HCT116 (cell line): ENCODE measurements around the gene PSMB9. TPM values are rescaled to one million over a fixed set of nuclear protein-coding genes. Genes with fewer than 3 reads are reported as not detected.

ENCODE experiments used
- ATAC-seq: fragments of 200-7000 bp; cut with Tn5 transposase; 2 replicates; pipeline ENCODE4 v1.9.1; 2020; ENCODE audit warnings: mild to moderate bottlenecking, moderate library complexity
- BruUV-seq: library from RNA; stranded (reverse); fragments of 400-500 nt; replicated peaks from 2 replicates; lab custom pipeline; 2021; lab: Mats Ljungman, UMichigan
- CTCF ChIA-PET: fragments of 300-600 bp; sonication (Branson Sonifier 250); formaldehyde crosslinking; loops from one replicate; lab custom pipeline; 2021; ENCODE audit warnings: antibody characterized with exemption; lab: Charles Lee
- POLR2A ChIA-PET: fragments of 300-600, 350-600 bp; sonication (Branson Sonifier 250); formaldehyde crosslinking; loops from one replicate; lab custom pipeline; 2021; ENCODE audit warnings: antibody characterized with exemption; lab: Charles Lee
- RAD21 ChIA-PET, 2 experiments: fragments of 300-600 bp; sonication (Branson Sonifier 250); formaldehyde crosslinking; loops; one replicate each; lab custom pipeline; 2023; ENCODE audit warnings: low total read pairs in 2 of 2; ENCODE audit not compliant: uncharacterized antibody in 2 of 2, unreplicated experiment in 2 of 2, low non-redundant PET in 1 of 2; lab: Charles Lee
- DNase-seq: peaks from one replicate; pipeline ENCODE4 v3.0.0-alpha.2; 2010; ENCODE audit warnings: low read depth, low spot score
- H2AFZ ChIP-seq: fragments of 200-600 bp; shearing (Covaris generic), sonication (generic); 2 replicates; pipeline ENCODE4 v1.6.1; 2017; ENCODE audit warnings: low read depth, mixed run types, mixed read lengths, antibody characterized with exemption, low read length; ENCODE audit not compliant: poor library complexity, severe bottlenecking
- H3K27ac ChIP-seq: 2 replicates; pipeline ENCODE4 v1.5.1; 2012; ENCODE audit warnings: low read depth, low read length
- H3K27me3 ChIP-seq: fragments of 200-600 bp; sonication (generic); 2 replicates; pipeline ENCODE4 v1.6.1; 2016; ENCODE audit warnings: mixed run types, low read length, mixed read lengths; ENCODE audit not compliant: insufficient read depth
- H3K36me3 ChIP-seq, 2 experiments: fragments of 200-500 bp in 1 of 2; fragments of 200-600 bp in 1 of 2; sonication (Bioruptor generic) in 1 of 2; sonication (generic) in 1 of 2; 2 replicates each; pipeline versions ENCODE4 v1.5.1 to v1.6.1; 2014 to 2016; ENCODE audit warnings: low read length in 2 of 2, inconsistent platforms in 1 of 2, mixed read lengths in 1 of 2, mixed run types in 1 of 2; ENCODE audit not compliant: insufficient read depth in 2 of 2, control insufficient read depth in 1 of 2
- H3K4me1 ChIP-seq, 2 experiments: fragments of 200-600 bp in 1 of 2; sonication (generic) in 1 of 2; 2 replicates each; pipeline versions ENCODE4 v1.5.1 to v1.6.1; 2012 to 2017; ENCODE audit warnings: low read length in 2 of 2, inconsistent platforms in 1 of 2, mild to moderate bottlenecking in 1 of 2, mixed read lengths in 1 of 2, mixed run types in 1 of 2, moderate library complexity in 1 of 2; ENCODE audit not compliant: insufficient read depth in 2 of 2, control insufficient read depth in 1 of 2
- H3K4me2 ChIP-seq: fragments of 200-600 bp; sonication (generic); 2 replicates; pipeline ENCODE4 v1.6.1; 2017; ENCODE audit warnings: mixed run types, low read length, mixed read lengths
- H3K4me3 ChIP-seq, 2 experiments: fragments of 200-600 bp in 1 of 2; sonication (generic) in 1 of 2; replicated peaks in 1 of 2; 2 replicates each; pipeline ENCODE4 v1.5.1; 2011 to 2016; ENCODE audit warnings: low read length in 2 of 2, control low read depth in 1 of 2, low read depth in 1 of 2, mild to moderate bottlenecking in 1 of 2, mixed read lengths in 1 of 2, mixed run types in 1 of 2
- H3K79me2 ChIP-seq: fragments of 200-600 bp; sonication (generic); 2 replicates; pipeline ENCODE4 v1.6.1; 2017; ENCODE audit warnings: mild to moderate bottlenecking, mixed run types, low read length, moderate library complexity, mixed read lengths; ENCODE audit not compliant: insufficient read depth
- H3K9ac ChIP-seq: fragments of 200-600 bp; sonication (generic); 2 replicates; pipeline ENCODE4 v1.6.1; 2016; ENCODE audit warnings: low read length, mixed read lengths
- H3K9me2 ChIP-seq: fragments of 200-600 bp; sonication (generic), shearing (Covaris generic); 2 replicates; pipeline ENCODE4 v1.6.1; 2017; ENCODE audit warnings: mixed run types, mild to moderate bottlenecking, moderate library complexity; ENCODE audit not compliant: insufficient read depth
- H3K9me3 ChIP-seq, 2 experiments: fragments of 200-500 bp in 1 of 2; fragments of 200-600 bp in 1 of 2; sonication (Bioruptor generic) in 1 of 2; sonication (generic) in 1 of 2; 2 replicates each; pipeline ENCODE4 v1.6.1; 2014 to 2017; ENCODE audit warnings: low read length in 2 of 2, mixed read lengths in 2 of 2, inconsistent platforms in 1 of 2, low read depth in 1 of 2, mild to moderate bottlenecking in 1 of 2, mixed run types in 1 of 2, moderate library complexity in 1 of 2; ENCODE audit not compliant: control insufficient read depth in 1 of 2, insufficient read depth in 1 of 2
- H4K20me1 ChIP-seq: fragments of 200-600 bp; sonication (generic), shearing (Covaris generic); 2 replicates; pipeline ENCODE4 v1.6.1; 2017; ENCODE audit warnings: mixed run types, mild to moderate bottlenecking, moderate library complexity; ENCODE audit not compliant: insufficient read depth
- CBX3 ChIP-seq: IDR thresholded peaks from 2 replicates; pipeline ENCODE4 v1.6.1; 2012; ENCODE audit warnings: low read depth
- EGR1 ChIP-seq: IDR thresholded peaks from 2 replicates; pipeline ENCODE4 v1.6.1; 2012; ENCODE audit warnings: low read depth
- ELF1 ChIP-seq: IDR thresholded peaks from 2 replicates; pipeline ENCODE4 v1.6.1; 2012; ENCODE audit warnings: low read depth, borderline replicate concordance
- EZH2 ChIP-seq: fragments of 200-600 bp; sonication (generic); IDR thresholded peaks from 2 replicates; pipeline ENCODE4 v1.6.1; 2017; ENCODE audit warnings: antibody characterized with exemption, mixed run types
- POLR2A ChIP-seq: IDR thresholded peaks from 2 replicates; pipeline ENCODE4 v1.7.0; 2011; ENCODE audit warnings: borderline replicate concordance; ENCODE audit not compliant: insufficient read depth, insufficient read length; ENCODE audit errors: extremely low read depth
- POLR2AphosphoS5 ChIP-seq: IDR thresholded peaks from 2 replicates; pipeline ENCODE4 v1.6.1; 2011; ENCODE audit warnings: mild to moderate bottlenecking, low read depth, low read length, moderate library complexity
- RAD21 ChIP-seq: IDR thresholded peaks from 2 replicates; pipeline ENCODE4 v1.6.1; 2012; ENCODE audit warnings: low read depth, mild to moderate bottlenecking
- SP1 ChIP-seq: IDR thresholded peaks from 2 replicates; pipeline ENCODE4 v1.6.1; 2012; ENCODE audit warnings: low read depth
- SRF ChIP-seq: IDR thresholded peaks from 2 replicates; pipeline ENCODE4 v1.6.1; 2012; ENCODE audit warnings: low read depth
- TCF7L2 ChIP-seq: IDR thresholded peaks from 2 replicates; pipeline ENCODE4 v1.7.0; 2011; ENCODE audit warnings: borderline replicate concordance, inconsistent platforms; ENCODE audit not compliant: insufficient read depth, insufficient read length; ENCODE audit errors: extremely low read depth
- YY1 ChIP-seq: IDR thresholded peaks from 2 replicates; pipeline ENCODE4 v1.6.1; 2011; ENCODE audit warnings: low read length, low read depth, moderate library complexity, mild to moderate bottlenecking; ENCODE audit not compliant: insufficient replicate concordance; ENCODE audit errors: extremely low read depth
- ZNF274 ChIP-seq: fragments of 200-500 bp; sonication (Bioruptor generic); IDR thresholded peaks from 2 replicates; pipeline ENCODE4 v1.6.1; 2014; ENCODE audit warnings: mild to moderate bottlenecking, low read depth, low read length, inconsistent platforms
- intact Hi-C: fragments of 100-400 bp; cut with micrococcal nuclease; formaldehyde crosslinking; loops from 2 replicates; pipeline ENCODE4 v1.10.0; 2022
- total RNA-seq: library from RNA; stranded (reverse); gene quantifications from one replicate; pipeline ENCODE4 v1.2.1, GENCODE V29; 2021; ENCODE audit not compliant: unreplicated experiment
- TF ChIP-seq, protein P1 (sequence below): IDR thresholded peaks from 2 replicates; pipeline ENCODE4 v1.6.1; 2012
- TF ChIP-seq, protein P2 (sequence below): IDR thresholded peaks from 2 replicates; pipeline ENCODE4 v1.6.1; 2011; ENCODE audit warnings: mild to moderate bottlenecking, low read length, moderate library complexity; ENCODE audit not compliant: insufficient replicate concordance; ENCODE audit errors: extremely low read depth

PSMB9 gene
- total RNA-seq, 1 experiment from 2014 or later = 8.1 TPM

DNA sequence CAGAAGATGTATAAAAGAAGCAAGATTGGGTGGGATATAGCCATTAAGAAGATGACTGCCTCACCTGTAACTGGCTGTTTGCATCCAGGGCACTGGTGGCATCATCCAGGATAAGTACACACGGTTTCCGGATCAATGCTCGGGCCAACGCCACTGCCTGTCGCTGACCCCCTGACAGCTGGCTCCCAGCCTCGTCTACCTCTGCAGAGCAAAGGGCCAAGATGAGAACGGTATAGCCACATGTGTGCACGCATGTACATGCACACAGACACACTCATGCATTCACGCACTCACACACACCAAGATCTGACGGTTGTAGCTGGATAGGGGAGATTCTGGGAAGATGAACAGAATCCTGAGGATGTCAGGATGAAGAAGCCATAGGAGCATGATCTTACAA lies 7.0 kb upstream of the PSMB9 start:
- POLR2A ChIA-PET = no interaction called here
- no peak for ATAC-seq
- intact Hi-C loops = no loop called here

More for the DNA sequence above, 7.0 kb upstream of the PSMB9 start:
- H3K4me2 ChIP-seq = no peak overlapping the region
- H4K20me1 ChIP-seq = no peaks in the 10 kb centered on the region
- no peaks in the 10 kb centered on the region; a peak in 1 of 4 replicates for H3K36me3 ChIP-seq
- peaks cover 8 to 15% of the 10 kb centered on the region in 2 experiments; a peak in 3 of 4 replicates for H3K4me1 ChIP-seq
- H2AFZ ChIP-seq = no peak overlapping the region
- no peak overlapping the region for H3K4me3 ChIP-seq
- RAD21 ChIA-PET = no interaction called here
- H3K9ac ChIP-seq = no peak overlapping the region
- H3K9me2 ChIP-seq = no peaks in the 10 kb centered on the region
- TF ChIP-seq POLR2A = no peak
- TF ChIP-seq POLR2AphosphoS5 = no peak
- TF ChIP-seq, protein P1, sequence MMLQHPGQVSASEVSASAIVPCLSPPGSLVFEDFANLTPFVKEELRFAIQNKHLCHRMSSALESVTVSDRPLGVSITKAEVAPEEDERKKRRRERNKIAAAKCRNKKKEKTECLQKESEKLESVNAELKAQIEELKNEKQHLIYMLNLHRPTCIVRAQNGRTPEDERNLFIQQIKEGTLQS = no peak
- TF ChIP-seq EGR1 = no peak
- TF ChIP-seq YY1 = no peak
- TF ChIP-seq SRF = no peak
- TF ChIP-seq ZNF274 = no peak
- TF ChIP-seq CBX3 = no peak
- TF ChIP-seq, protein P2, sequence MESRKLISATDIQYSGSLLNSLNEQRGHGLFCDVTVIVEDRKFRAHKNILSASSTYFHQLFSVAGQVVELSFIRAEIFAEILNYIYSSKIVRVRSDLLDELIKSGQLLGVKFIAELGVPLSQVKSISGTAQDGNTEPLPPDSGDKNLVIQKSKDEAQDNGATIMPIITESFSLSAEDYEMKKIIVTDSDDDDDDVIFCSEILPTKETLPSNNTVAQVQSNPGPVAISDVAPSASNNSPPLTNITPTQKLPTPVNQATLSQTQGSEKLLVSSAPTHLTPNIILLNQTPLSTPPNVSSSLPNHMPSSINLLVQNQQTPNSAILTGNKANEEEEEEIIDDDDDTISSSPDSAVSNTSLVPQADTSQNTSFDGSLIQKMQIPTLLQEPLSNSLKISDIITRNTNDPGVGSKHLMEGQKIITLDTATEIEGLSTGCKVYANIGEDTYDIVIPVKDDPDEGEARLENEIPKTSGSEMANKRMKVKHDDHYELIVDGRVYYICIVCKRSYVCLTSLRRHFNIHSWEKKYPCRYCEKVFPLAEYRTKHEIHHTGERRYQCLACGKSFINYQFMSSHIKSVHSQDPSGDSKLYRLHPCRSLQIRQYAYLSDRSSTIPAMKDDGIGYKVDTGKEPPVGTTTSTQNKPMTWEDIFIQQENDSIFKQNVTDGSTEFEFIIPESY = no peak
- TF ChIP-seq ELF1 = no peak
- TF ChIP-seq EZH2 = no peak
- TF ChIP-seq RAD21 = no peak
- no peak for TF ChIP-seq SP1
- no peak for TF ChIP-seq TCF7L2
- TF ChIP-seq, all 23 proteins: peak for 0
- DNase-seq = no peak
- no peak overlapping the region for H3K27ac ChIP-seq
- CTCF ChIA-PET = no interaction called here
- BruUV-seq = no TSS peak
- no peaks in the 10 kb centered on the region for H3K27me3 ChIP-seq
- no peaks in the 10 kb centered on the region for H3K9me3 ChIP-seq
- no peaks in the 10 kb centered on the region for H3K79me2 ChIP-seq
